Loucy (cell line): ENCODE measurements around the gene CNTNAP2.

ENCODE experiments used
- H2AFZ ChIP-seq: fragments of 200-600 bp; sonication (generic); 2 replicates; pipeline ENCODE4 v1.6.0; 2016; ENCODE audit warnings: antibody characterized with exemption, mild to moderate bottlenecking, low read length, moderate library complexity
- H3F3A ChIP-seq: fragments of 200-600 bp; 2 replicates; pipeline ENCODE4 v1.6.0; 2016; ENCODE audit warnings: antibody characterized with exemption, low read depth, mild to moderate bottlenecking
- H3K27me3 ChIP-seq: fragments of 200-600 bp; sonication (generic); 2 replicates; pipeline ENCODE4 v1.6.1; 2014; ENCODE audit warnings: low read length, mild to moderate bottlenecking; ENCODE audit not compliant: insufficient read depth, poor library complexity, severe bottlenecking
- H3K36me3 ChIP-seq: fragments of 200-600 bp; sonication (generic); 2 replicates; pipeline ENCODE4 v1.6.1; 2016; ENCODE audit warnings: low read length; ENCODE audit not compliant: insufficient read depth
- H3K4me1 ChIP-seq: fragments of 200-600 bp; sonication (generic); 2 replicates; pipeline ENCODE4 v1.5.1; 2014; ENCODE audit warnings: low read length, mild to moderate bottlenecking; ENCODE audit not compliant: insufficient read depth, poor library complexity, severe bottlenecking
- H3K4me2 ChIP-seq: fragments of 200-600 bp; sonication (generic); 2 replicates; pipeline ENCODE4 v1.6.0; 2014; ENCODE audit warnings: antibody characterized with exemption, low read length, low read depth, mild to moderate bottlenecking; ENCODE audit not compliant: poor library complexity, severe bottlenecking
- H3K4me3 ChIP-seq: fragments of 200-600 bp; sonication (generic); 2 replicates; pipeline ENCODE4 v1.5.1; 2014; ENCODE audit warnings: low read length, mild to moderate bottlenecking, mixed read lengths; ENCODE audit not compliant: poor library complexity, severe bottlenecking
- H3K79me2 ChIP-seq: fragments of 200-600 bp; sonication (generic); 2 replicates; pipeline ENCODE4 v1.6.1; 2014; ENCODE audit warnings: low read length; ENCODE audit not compliant: insufficient read depth
- H3K9ac ChIP-seq: fragments of 200-600 bp; sonication (generic); 2 replicates; pipeline ENCODE4 v1.6.0; 2014; ENCODE audit warnings: mild to moderate bottlenecking, low read depth, low read length, moderate library complexity; ENCODE audit not compliant: poor library complexity, severe bottlenecking
- H3K9me2 ChIP-seq: fragments of 200-600 bp; sonication (generic); replicated peaks from 2 replicates; pipeline ENCODE4 v1.6.1; 2016; ENCODE audit warnings: low read depth, low read length, mixed read lengths
- H3K9me3 ChIP-seq: fragments of 200-600 bp; sonication (generic); 2 replicates; pipeline ENCODE4 v1.6.1; 2014; ENCODE audit warnings: mild to moderate bottlenecking, antibody characterized with exemption, low read length, low read depth; ENCODE audit not compliant: insufficient read depth
- H4K20me1 ChIP-seq: fragments of 200-600 bp; sonication (generic); 2 replicates; pipeline ENCODE4 v1.6.0; 2014; ENCODE audit warnings: antibody characterized with exemption, low read length, mild to moderate bottlenecking; ENCODE audit not compliant: insufficient read depth, poor library complexity, severe bottlenecking
- EZH2phosphoT487 ChIP-seq: fragments of 200-600 bp; IDR thresholded peaks from 2 replicates; pipeline ENCODE4 v1.6.1; 2018; ENCODE audit warnings: antibody characterized with exemption, mild to moderate bottlenecking, moderate library complexity, borderline replicate concordance
- TF ChIP-seq, protein P1 (sequence below): fragments of 200-600 bp; sonication (generic); conservative IDR thresholded peaks from 2 replicates; pipeline ENCODE4 v1.5.1; 2014; ENCODE audit warnings: mild to moderate bottlenecking, antibody characterized with exemption, low read length

The CNTNAP2 gene

GRCh38 chr7:146658604-146659003 is 542.0 kb downstream of the CNTNAP2 start:
- H3K36me3 ChIP-seq: no peaks in the 10 kb centered on the region
- H3K4me2 ChIP-seq: no peak overlapping the region
- no peaks in the 10 kb centered on the region for H3K79me2 ChIP-seq
- no peaks in the 10 kb centered on the region for H3K9me3 ChIP-seq
- no peaks in the 10 kb centered on the region for H3K9me2 ChIP-seq
- H3K4me1 ChIP-seq: no peaks in the 10 kb centered on the region
- H3K27me3 ChIP-seq: no peaks in the 10 kb centered on the region
- H3K9ac ChIP-seq: no peak overlapping the region
- no peak overlapping the region for H2AFZ ChIP-seq
- no peak overlapping the region for H3K4me3 ChIP-seq
- TF ChIP-seq, protein P1, sequence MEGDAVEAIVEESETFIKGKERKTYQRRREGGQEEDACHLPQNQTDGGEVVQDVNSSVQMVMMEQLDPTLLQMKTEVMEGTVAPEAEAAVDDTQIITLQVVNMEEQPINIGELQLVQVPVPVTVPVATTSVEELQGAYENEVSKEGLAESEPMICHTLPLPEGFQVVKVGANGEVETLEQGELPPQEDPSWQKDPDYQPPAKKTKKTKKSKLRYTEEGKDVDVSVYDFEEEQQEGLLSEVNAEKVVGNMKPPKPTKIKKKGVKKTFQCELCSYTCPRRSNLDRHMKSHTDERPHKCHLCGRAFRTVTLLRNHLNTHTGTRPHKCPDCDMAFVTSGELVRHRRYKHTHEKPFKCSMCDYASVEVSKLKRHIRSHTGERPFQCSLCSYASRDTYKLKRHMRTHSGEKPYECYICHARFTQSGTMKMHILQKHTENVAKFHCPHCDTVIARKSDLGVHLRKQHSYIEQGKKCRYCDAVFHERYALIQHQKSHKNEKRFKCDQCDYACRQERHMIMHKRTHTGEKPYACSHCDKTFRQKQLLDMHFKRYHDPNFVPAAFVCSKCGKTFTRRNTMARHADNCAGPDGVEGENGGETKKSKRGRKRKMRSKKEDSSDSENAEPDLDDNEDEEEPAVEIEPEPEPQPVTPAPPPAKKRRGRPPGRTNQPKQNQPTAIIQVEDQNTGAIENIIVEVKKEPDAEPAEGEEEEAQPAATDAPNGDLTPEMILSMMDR: no peak
- TF ChIP-seq EZH2phosphoT487: no peak
- no peaks in the 10 kb centered on the region for H4K20me1 ChIP-seq
- no peaks in the 10 kb centered on the region for H3F3A ChIP-seq

DNA sequence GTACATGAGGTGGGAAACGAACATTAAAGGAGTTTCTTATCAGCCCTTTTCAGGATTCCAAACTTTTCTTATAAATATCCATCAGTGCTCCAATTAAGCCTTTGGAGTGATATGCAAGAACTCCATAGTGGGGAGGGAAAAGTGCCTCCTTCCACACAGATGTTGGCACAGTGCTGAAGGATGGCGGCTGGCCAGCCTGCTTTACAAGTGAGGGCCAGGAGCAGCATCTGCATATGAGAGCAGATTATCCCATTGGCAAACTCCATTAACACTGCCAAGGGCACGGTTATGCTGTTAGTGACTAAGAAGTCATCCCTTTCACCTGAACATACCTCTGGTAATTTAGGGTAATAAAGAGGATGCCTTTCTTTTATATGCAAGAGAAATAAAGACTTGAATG is 543.1 kb downstream of the CNTNAP2 start:
- H3K4me3 ChIP-seq: no peak overlapping the region
- no peaks in the 10 kb centered on the region for H4K20me1 ChIP-seq
- TF ChIP-seq, protein P1: no peak
- no peak for TF ChIP-seq EZH2phosphoT487
- no peak overlapping the region for H3K9ac ChIP-seq
- no peaks in the 10 kb centered on the region for H3K9me2 ChIP-seq
- no peak overlapping the region for H3K4me2 ChIP-seq
- no peaks in the 10 kb centered on the region for H3K79me2 ChIP-seq
- H2AFZ ChIP-seq: no peak overlapping the region
- H3K27me3 ChIP-seq: no peaks in the 10 kb centered on the region
- no peaks in the 10 kb centered on the region for H3K4me1 ChIP-seq
- no peaks in the 10 kb centered on the region for H3K36me3 ChIP-seq
- no peaks in the 10 kb centered on the region for H3K9me3 ChIP-seq
- H3F3A ChIP-seq: no peaks in the 10 kb centered on the region

DNA sequence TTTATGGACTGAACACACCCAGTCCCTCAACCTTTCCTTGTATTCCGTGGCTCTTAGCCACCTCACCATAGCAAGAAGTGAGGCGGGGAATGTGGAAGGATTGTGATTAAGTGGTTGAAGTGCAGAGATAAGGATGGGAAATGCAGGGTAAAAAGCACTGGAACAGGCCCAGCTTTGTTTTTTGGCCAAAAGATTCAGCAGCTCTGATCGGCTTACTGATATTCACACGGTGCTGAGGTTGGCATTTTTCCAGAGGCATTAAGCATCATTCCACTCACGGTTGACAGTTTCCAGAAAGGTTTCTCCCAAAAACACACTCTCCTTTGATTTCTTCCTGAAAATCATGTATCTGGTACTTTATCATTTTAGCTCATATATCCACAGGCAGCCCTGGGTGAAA is 544.2 kb downstream of the CNTNAP2 start:
- Histone ChIP-seq H3K36me3 (no peaks in the 10 kb centered on the region), H3K9me3 (no peaks in the 10 kb centered on the region), H4K20me1 (no peaks in the 10 kb centered on the region), H3K4me3 (no peak overlapping the region), H3K79me2 (no peaks in the 10 kb centered on the region), H3F3A (no peaks in the 10 kb centered on the region), H3K4me1 (no peaks in the 10 kb centered on the region), H3K4me2 (no peak overlapping the region), H3K9me2 (no peaks in the 10 kb centered on the region), H2AFZ (no peak overlapping the region), H3K27me3 (no peaks in the 10 kb centered on the region), H3K9ac (no peak overlapping the region)
- TF ChIP-seq, protein P1: no peak
- TF ChIP-seq EZH2phosphoT487: no peak
